Memory B cell (primary cell): ENCODE results near the gene TBC1D10B.
A peak's percentile ranks its signal among the peaks of the same experiment; 100 is the strongest.

Experiments
- ATAC-seq: fragments of 150-1000 bp; cut with Tn5 transposase; 2 replicates; pipeline ENCODE4 v1.10.0; 2021; ENCODE audit warnings: low read depth, mild to moderate bottlenecking, moderate library complexity
- DNase-seq, 2 donors: peaks; one replicate each; pipeline ENCODE4 v3.0.0; 2022; ENCODE audit warnings: low spot score in 2 of 2
- H3K27ac Mint-ChIP-seq: one replicate; pipeline ENCODE4 v1.8.0; 2022; ENCODE audit warnings: mild to moderate bottlenecking, moderate library complexity, mixed read lengths
- H3K27me3 Mint-ChIP-seq: one replicate; pipeline ENCODE4 v1.8.0; 2022; ENCODE audit warnings: mixed read lengths
- H3K36me3 Mint-ChIP-seq: one replicate; pipeline ENCODE4 v1.8.0; 2022; ENCODE audit warnings: mild to moderate bottlenecking, mixed read lengths
- H3K4me1 Mint-ChIP-seq: one replicate; pipeline ENCODE4 v1.8.0; 2022; ENCODE audit warnings: mixed read lengths
- H3K4me3 Mint-ChIP-seq: one replicate; pipeline ENCODE4 v1.8.0; 2022; ENCODE audit warnings: mild to moderate bottlenecking, moderate library complexity, mixed read lengths
- H3K9me3 Mint-ChIP-seq: one replicate; pipeline ENCODE4 v1.8.0; 2022; ENCODE audit warnings: mixed read lengths

The TBC1D10B gene

DNA sequence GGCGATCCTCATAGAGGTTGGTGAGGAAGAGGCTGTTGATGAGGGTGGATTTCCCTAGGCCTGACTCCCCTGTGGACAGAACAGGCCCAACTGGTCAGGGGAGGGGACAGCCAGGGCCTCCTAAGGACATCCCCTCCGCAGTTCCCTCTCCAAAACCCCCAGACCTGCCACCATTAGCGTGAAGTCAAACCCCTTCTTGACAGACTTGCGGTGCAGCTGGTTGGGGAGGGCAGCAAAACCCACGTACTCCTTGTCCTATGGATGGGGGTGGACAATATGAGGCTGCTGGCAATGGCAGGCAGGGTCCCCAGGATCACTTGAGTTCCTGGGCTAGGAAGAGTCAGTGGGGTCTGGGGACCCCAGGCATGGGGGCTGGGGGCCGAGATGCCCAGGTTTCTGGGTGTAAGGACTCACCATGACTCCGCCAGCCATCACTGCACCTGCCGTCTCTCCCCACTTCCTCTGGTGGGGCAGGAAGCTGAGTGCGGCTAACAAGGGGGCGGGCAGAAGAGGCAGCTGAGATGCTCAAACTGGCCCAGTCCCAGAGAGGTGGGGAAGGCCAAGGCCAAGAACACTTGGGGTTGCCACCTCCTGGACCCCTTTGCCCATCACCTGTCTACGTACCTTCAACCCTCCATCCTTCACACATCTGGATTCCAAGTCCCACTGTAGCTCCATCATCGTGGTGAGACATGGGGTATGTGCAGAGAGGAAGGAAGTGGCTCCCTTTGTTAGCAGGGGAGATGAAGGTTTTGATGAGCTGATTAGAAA is 12.0 kb upstream of the TBC1D10B start, which contains the start of gene SEPTIN1:
SEPTIN1 (minus strand) TSS at position 451 of the 771 bp plus-strand sequence; CDS start at position 432, 19 bp downstream.
- peak within 1 kb of the TSS; percentile 90 for H3K4me3 Mint-ChIP-seq
- H3K9me3 Mint-ChIP-seq, result no peaks in the 10 kb centered on the region
- DNase-seq, result peak; percentile 70 to 71
- H3K27ac Mint-ChIP-seq, result peak within 1 kb of the TSS; percentile 91
- ATAC-seq, result peak; percentile 42
- peaks cover 29% of the 10 kb centered on the region for H3K4me1 Mint-ChIP-seq
- peaks cover 5% of the 10 kb centered on the region for H3K36me3 Mint-ChIP-seq
- H3K27me3 Mint-ChIP-seq, result no peaks in the 10 kb centered on the region

DNA sequence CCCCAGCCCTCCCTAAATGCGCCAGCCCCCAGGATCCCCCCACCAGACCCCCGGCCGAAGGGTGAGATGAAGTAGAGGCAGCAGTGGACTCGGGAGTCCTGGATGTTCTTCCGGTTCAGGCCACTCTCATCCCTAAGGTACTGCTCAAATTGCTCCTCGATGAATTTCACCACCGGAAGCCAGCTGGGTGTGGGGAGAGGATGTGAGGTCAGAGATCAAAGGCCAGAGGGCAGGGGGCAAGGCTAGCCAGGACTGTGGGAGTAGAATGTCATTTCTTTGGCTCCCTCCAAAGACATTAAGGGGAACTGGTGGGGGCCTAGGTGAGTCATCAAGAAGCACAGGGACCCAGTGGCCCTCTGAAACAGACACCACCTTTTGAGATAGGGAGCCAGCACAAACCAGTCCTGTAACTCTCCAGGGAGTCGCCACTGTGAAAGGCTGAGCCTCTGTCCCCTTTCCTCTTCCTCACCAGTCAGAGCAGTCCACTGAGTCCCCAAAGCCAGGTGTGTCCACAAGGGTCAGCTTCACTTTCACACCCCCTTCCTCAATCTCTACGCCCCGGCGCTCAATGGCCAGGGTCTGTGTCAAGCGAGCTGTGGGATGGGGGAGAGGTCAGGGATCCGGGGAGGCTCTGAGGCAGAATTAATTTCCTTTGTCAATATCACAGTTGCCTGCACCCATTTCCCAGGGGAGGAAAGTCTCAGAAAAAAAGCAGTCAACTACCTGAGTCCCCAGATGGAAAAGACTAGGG is 11.2 kb upstream of the TBC1D10B start:
- DNase-seq, result no peak
- H3K4me1 Mint-ChIP-seq, result peaks cover 31% of the 10 kb centered on the region
- H3K27me3 Mint-ChIP-seq, result no peaks in the 10 kb centered on the region
- no peaks in the 10 kb centered on the region for H3K9me3 Mint-ChIP-seq
- H3K36me3 Mint-ChIP-seq, result peaks cover 5% of the 10 kb centered on the region
- peak overlapping the region; percentile 91 for H3K27ac Mint-ChIP-seq
- H3K4me3 Mint-ChIP-seq, result peak overlapping the region; percentile 90
- ATAC-seq, result no peak

DNA sequence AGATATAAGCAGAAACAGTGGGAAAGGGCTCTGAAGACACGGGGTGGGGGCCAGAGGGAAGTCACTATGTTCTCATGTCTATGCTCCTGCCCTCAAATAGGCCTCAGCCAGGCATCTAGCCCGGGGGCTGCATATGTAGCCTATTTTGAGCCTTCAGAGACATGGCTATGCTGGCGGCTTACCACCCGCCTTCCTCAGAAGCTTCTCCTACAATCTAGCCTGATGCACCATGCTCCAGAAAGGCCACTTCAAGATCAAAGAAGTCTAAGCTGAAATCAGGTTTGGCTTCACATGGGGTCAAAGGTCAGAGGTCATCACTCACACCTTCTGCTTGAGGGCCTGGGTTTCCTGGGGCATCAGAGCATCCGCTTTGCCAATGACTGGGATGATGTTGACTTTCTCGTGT is 10.5 kb upstream of the TBC1D10B start:
- H3K9me3 Mint-ChIP-seq, result no peaks in the 10 kb centered on the region
- no peaks in the 10 kb centered on the region for H3K27me3 Mint-ChIP-seq
- no peak for DNase-seq
- peaks cover 5% of the 10 kb centered on the region for H3K36me3 Mint-ChIP-seq
- H3K27ac Mint-ChIP-seq, result peak overlapping the region; percentile 91
- peak overlapping the region; percentile 32 for H3K4me3 Mint-ChIP-seq
- H3K4me1 Mint-ChIP-seq, result peaks cover 31% of the 10 kb centered on the region
- ATAC-seq, result no peak

DNA sequence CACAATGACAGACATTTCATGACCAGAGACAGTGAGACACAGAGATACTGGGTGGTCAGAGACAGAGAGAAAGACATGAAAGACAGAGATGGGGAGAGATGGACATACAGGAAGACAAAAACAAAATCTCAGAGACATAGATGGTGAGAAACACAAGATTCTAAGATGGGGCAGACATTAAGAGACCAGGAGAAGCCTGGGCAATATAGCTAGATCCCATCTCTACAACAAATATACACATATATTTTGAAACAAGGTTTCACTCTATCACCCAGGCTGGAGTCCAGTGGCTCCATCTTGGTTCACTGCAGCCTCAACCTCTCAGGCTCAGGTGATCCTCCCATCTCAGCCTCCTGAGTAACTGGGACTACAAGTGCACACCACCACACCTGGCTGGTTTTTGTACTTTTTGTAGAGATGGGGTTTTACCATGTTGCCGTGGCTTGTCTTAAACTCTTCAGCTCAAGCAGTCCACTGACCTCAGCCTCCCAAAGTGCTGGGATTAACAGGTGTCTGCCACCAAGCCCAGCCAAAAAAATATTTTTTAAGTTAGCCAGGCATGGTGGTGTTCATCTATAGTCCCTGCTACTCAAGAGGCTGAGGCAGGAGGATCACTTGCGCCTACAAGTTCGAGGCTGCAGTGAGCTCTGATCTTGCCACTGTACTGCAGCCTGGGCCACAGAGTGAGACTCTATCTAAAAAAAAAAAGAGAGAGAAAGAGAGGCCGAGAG is 9.9 kb upstream of the TBC1D10B start:
- Mint-ChIP-seq H3K9me3 (no peaks in the 10 kb centered on the region), H3K4me3 (peak overlapping the region; percentile 97), H3K36me3 (peaks cover 5% of the 10 kb centered on the region)

DNA sequence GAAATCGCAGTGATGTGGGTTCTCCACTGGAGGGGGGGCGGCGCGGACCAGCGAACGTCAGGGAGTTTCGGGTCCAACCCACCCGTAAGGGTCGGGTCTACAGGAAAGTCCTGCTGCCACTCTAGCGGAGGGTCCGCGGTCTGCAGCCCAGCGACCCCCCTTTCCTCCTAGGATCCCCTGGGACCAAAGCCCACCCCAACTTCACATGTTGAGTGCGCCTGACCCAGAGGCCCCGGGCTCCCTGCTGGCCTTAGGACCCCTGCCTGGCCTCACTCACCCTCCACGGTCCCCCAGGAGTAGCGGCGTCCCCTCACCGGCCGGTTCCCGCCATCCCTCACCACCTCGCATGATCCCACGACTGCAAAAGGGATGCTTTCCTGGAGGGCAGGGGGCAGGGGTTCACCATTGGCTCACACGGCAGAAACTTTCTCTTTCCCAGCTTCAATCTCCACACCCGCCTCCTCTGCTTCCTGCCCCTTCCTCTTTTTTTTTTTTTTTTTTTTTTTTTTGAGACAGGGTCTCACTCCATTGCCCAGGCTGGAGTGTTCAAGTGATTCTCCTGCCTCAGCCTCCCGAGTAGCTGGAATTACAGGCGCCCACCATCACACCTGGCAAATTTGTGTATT is 9.0 kb upstream of the TBC1D10B start:
- no peaks in the 10 kb centered on the region for H3K9me3 Mint-ChIP-seq
- peaks cover 5% of the 10 kb centered on the region for H3K36me3 Mint-ChIP-seq
- no peaks in the 10 kb centered on the region for H3K27me3 Mint-ChIP-seq

More for the DNA sequence above, 9.9 kb upstream of the TBC1D10B start:
- DNase-seq, result no peak
- ATAC-seq, result no peak
- H3K4me1 Mint-ChIP-seq, result peaks cover 31% of the 10 kb centered on the region
- H3K27me3 Mint-ChIP-seq, result no peaks in the 10 kb centered on the region
- H3K27ac Mint-ChIP-seq, result peak overlapping the region; percentile 98

DNA sequence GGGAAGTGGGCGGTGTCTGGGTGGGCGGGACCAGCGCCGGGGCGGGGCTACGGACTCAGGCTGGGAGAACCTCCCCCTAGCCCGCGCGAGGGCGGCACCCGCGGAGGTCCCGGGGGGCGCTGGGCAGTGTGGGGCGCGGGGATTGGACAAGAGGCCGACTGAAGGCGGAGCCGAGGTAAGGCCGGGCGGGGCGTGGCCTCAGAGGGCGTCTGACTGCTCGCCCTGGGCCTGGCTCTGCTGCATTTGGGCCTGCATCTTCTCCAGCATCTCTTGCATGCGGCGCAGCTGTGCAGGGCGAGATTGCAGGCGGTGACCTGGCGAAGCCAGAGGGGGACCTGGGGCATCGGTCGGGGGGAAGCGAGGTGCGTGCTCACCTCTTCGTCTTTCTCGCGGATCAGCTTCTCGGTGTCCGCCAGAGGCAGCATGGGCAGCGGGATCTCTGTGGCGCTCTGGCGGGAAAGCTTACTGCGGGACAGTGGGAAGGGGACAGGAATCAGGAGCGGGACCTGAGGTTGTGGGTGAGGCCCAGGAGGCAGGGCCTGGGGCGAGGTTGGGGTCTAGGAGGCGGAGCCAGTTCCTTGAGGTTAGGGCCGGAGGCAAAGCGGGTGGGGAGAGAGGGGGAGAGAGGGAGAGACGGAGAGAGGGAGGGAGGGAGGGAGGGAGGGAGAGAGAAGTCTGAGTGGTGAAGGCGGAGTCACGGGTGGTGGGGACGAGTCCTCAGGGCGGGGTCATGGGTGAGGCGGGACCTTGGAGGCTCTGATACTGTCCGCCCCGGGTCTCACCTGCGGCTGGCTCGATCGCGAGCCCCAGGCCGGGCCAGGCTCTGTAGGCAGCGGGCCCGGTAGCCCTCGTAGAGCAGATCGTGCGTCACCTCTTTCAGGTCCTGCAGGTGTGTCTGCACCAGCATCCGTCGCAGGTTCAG is 8.2 kb upstream of the TBC1D10B start:
- ATAC-seq, result peak; percentile 80
- peaks cover 5% of the 10 kb centered on the region for H3K36me3 Mint-ChIP-seq
- no peaks in the 10 kb centered on the region for H3K27me3 Mint-ChIP-seq
- peak overlapping the region; percentile 97 for H3K4me3 Mint-ChIP-seq
- peaks cover 28% of the 10 kb centered on the region for H3K4me1 Mint-ChIP-seq
- no peaks in the 10 kb centered on the region for H3K9me3 Mint-ChIP-seq
- DNase-seq, result peak; percentile 94 to 99
- H3K27ac Mint-ChIP-seq, result peak overlapping the region; percentile 98

More for the DNA sequence above, 9.0 kb upstream of the TBC1D10B start:
- H3K4me3 Mint-ChIP-seq, result peak overlapping the region; percentile 97
- H3K27ac Mint-ChIP-seq, result peak overlapping the region; percentile 98
- ATAC-seq (no peak), DNase-seq (peak in 1 of 2 donors; percentile 60)
- H3K4me1 Mint-ChIP-seq, result peaks cover 31% of the 10 kb centered on the region

DNA sequence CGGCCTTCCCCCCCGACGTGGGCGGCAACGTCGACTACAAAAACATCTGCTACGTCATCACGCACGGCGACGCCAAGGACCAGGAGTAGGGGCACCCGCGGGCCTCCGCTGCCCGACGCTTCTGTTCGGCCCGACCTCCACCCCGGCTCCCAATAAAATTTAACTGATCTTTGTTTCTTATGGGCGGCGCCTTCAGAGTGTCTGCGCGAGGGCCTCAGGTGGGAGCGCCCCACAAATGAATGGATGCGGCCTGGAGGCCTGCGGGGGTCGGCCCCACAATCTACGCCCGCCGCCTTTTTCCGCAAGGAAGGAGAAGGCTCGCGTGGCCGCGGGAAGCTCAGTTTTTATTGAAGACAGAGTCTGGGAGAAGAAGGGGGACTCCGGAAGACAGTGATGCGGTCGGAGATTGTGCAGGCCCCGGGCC is 7.5 kb upstream of the TBC1D10B start:
- no peaks in the 10 kb centered on the region for H3K9me3 Mint-ChIP-seq
- H3K27ac Mint-ChIP-seq, result peak overlapping the region; percentile 98
- H3K36me3 Mint-ChIP-seq, result peaks cover 5% of the 10 kb centered on the region
- no peaks in the 10 kb centered on the region for H3K27me3 Mint-ChIP-seq
- ATAC-seq (peak; percentile 48), DNase-seq (peak; percentile 84 to 85)
- H3K4me1 Mint-ChIP-seq, result peaks cover 26% of the 10 kb centered on the region
- peak overlapping the region; percentile 97 for H3K4me3 Mint-ChIP-seq

DNA sequence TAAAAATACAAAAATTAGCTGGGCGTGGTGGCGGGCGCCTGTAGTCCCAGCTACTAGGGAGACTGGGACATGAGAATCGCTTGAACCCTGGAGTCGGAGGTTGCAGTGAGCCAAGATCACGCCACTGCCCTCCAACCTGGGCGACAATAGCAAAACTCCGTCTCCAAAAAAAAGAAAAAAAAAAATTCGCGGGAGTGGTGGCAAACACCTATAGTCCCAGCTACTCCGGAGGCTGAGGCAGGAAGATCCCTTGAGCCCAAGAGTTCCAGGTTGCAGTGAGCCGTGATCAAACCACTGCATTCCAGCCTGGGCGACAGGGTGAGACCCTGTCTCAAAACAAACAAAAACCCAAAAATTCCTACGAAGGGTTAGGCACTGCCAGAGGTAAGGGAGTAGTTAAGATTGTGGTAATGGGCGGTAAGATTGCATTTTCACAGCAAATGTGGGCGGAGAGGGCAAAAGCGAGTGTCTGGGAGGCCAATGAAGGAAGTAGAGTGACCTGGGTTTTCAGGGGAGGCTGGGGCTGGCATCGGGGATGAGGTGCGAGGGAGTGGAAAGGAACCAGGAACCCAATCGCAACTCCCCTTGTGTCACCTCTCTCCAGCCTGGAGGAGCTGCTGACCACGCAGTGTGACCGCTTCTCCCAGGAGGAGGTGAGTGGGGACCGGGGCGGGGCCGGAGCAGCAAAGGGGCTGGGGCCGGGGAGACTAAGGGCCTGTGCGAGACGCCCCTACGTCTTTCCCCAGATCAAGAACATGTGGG is 6.9 kb upstream of the TBC1D10B start:
- peaks cover 21% of the 10 kb centered on the region for H3K4me1 Mint-ChIP-seq
- ATAC-seq (no peak), DNase-seq (no peak)
- peaks cover 5% of the 10 kb centered on the region for H3K36me3 Mint-ChIP-seq
- H3K4me3 Mint-ChIP-seq, result peak overlapping the region; percentile 97
- H3K27me3 Mint-ChIP-seq, result no peaks in the 10 kb centered on the region
- no peaks in the 10 kb centered on the region for H3K9me3 Mint-ChIP-seq
- peak overlapping the region; percentile 98 for H3K27ac Mint-ChIP-seq

DNA sequence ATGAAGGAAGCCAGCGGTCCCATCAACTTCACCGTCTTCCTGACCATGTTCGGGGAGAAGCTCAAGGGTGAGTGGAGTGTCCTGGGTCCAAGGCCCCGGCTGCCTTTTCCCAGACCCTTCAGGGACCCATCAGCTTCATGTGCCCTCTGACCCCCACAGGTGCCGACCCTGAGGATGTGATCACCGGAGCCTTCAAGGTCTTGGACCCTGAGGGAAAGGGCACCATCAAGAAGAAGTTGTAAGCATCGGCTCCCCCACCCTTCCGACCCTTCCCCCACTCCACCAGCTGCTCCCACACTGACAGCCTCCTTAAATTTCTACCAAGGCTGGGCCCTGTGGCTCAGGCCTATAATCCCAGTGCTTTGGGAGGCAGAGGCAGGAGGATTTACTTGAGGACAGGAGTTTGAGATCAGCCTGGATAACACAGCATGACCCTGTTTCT is 6.2 kb upstream of the TBC1D10B start:
- no peak for ATAC-seq
- H3K9me3 Mint-ChIP-seq, result no peaks in the 10 kb centered on the region

DNA sequence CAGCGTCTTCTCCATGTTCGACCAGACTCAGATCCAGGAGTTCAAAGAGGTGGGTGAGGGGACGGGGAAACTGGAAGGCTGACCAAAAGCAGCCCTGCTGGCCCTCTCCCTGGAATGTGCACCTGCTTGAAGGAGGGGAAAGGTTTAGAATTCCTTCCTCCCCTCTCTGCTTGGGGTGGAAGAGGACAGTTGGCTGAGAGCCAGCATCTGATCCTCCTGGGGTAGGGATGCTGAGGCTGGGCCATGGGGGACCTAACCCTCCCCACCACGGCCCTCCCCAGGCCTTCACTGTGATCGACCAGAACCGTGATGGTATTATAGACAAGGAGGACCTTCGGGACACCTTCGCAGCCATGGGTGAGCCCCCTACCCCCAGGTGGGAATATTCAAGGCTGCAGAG is 5.6 kb upstream of the TBC1D10B start:
- no peak for ATAC-seq
- no peak overlapping the region for H3K4me3 Mint-ChIP-seq
- no peak overlapping the region for H3K27ac Mint-ChIP-seq
- no peak for DNase-seq
- no peaks in the 10 kb centered on the region for H3K9me3 Mint-ChIP-seq
- H3K27me3 Mint-ChIP-seq, result no peaks in the 10 kb centered on the region
- peaks cover 26% of the 10 kb centered on the region for H3K4me1 Mint-ChIP-seq
- H3K36me3 Mint-ChIP-seq, result peaks cover 5% of the 10 kb centered on the region

More for the DNA sequence above, 6.2 kb upstream of the TBC1D10B start:
- Mint-ChIP-seq H3K27ac (peak overlapping the region; percentile 98), H3K27me3 (no peaks in the 10 kb centered on the region), H3K36me3 (peaks cover 5% of the 10 kb centered on the region), H3K4me1 (peaks cover 25% of the 10 kb centered on the region), H3K4me3 (no peak overlapping the region)
- DNase-seq, result no peak

DNA sequence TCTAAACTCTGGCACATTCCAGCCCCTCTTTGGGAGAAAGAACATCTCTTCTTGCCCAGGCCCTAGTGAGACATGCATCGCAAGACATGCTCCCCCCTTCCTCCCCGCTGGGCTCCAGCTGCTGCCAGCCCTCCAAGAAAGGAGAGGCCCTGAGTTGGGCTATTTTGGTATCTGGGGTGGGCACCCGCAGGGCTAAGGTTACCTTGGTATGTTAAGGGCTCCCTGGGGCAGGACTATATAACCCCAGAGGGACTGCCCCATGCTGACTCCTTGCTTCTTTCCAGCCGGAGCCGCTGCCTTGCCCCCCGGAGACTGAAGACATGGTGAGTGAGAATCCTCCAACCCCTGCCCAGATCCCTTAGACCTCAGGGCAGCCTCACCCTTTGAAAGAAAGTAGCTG is 4.2 kb upstream of the TBC1D10B start, which contains the start of gene MYL11:
MYL11 (plus strand) TSS at position 265 of the 400 bp plus-strand sequence; CDS start at position 321, 56 bp downstream.
- H3K36me3 Mint-ChIP-seq, result peaks cover 2% of the 10 kb centered on the region
- peaks cover 18% of the 10 kb centered on the region for H3K4me1 Mint-ChIP-seq
- H3K27ac Mint-ChIP-seq, result no peak within 1 kb of the TSS
- H3K9me3 Mint-ChIP-seq, result no peaks in the 10 kb centered on the region
- H3K4me3 Mint-ChIP-seq, result no peak within 1 kb of the TSS
- no peaks in the 10 kb centered on the region for H3K27me3 Mint-ChIP-seq
- DNase-seq (no peak), ATAC-seq (no peak)

DNA sequence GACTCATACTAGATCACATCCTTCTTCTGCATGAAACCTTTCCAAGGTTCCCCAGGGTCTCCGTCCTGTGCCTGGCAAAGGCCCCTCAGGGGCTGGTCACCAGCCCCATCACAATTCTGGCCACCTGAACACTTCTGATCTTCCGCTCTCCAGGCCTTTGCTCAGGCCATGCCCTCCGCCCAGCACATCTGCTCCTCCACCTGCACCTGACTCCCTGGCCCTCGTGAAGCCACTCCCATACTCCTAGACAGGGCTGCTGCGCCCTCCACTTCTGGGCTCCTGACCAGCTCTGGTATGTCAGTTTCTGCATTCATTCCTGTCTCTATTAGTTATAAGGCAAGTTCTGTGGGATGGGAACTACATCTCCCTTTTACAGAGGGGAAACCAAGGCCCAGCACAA is 2.4 kb upstream of the TBC1D10B start:
- Mint-ChIP-seq H3K9me3 (no peaks in the 10 kb centered on the region), H3K27me3 (no peaks in the 10 kb centered on the region), H3K4me1 (peaks cover 28% of the 10 kb centered on the region), H3K4me3 (no peak overlapping the region), H3K27ac (no peak overlapping the region), H3K36me3 (no peaks in the 10 kb centered on the region)
- ATAC-seq, result no peak
- DNase-seq, result no peak
